Epidermal melanocyte (primary cell): ENCODE results near the gene ERAP2.

Source experiments
- DNase-seq: peaks from one replicate; pipeline ENCODE4 v3.0.0; 2011; ENCODE audit warnings: low spot score; ENCODE audit not compliant: insufficient read length

The ERAP2 gene

DNA sequence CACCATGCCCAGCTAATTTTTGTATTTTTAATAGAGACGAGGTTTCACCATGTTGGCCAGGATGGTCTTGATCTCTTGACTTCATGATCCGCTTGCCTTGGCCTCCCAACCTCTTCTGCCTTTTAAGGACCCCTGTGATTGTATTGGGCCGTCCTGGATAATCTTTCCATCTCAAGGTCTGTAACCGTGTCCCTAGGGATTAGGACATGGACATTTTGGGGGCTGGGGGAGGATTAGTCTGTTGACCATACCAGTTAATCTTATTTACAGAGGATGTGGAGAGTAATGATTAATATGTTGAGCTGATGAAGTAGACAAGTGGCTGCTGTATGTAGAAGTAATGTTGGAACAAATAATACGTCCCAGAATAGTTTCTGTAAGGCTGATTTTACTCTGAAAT, 82.7 kb downstream of the ERAP2 start:
- DNase-seq = no peak

GRCh38 chr5:96961053-96961452, 84.8 kb downstream of the ERAP2 start:
- no peak for DNase-seq

GRCh38 chr5:96962540-96962991, 86.3 kb downstream of the ERAP2 start:
- no peak for DNase-seq

GRCh38 chr5:96963267-96963666, 87.0 kb downstream of the ERAP2 start:
- DNase-seq = peak; percentile 24

GRCh38 chr5:96966801-96967200, 90.5 kb downstream of the ERAP2 start:
- DNase-seq = no peak

DNA sequence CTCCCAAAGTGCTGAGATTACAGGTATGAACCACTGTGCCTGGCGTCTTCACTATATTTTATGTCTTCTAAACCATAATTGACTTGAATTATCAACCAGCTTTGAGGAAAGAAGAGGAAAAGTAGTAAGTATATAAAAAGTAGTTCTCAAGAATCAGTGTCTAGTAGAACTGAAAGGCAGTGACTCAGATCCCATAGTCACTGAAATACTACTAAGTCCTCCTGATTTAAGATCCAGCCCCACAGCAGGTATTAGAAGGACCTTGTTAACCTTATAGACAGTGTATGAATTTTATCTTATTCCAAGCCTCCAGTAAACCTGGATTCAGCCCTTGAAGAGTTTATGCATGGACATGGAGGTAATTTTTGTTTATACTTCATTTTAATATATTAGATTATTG, 91.1 kb downstream of the ERAP2 start:
- DNase-seq = no peak

- DNase-seq = no peak
These were observed 91.8 kb downstream of the ERAP2 start for GRCh38 chr5:96968074-96968473.

- no peak for DNase-seq
These were observed 92.3 kb downstream of the ERAP2 start for GRCh38 chr5:96968614-96969013.
